ENCODE measurements around the gene RUNX1.

The RUNX1 gene

DNA sequence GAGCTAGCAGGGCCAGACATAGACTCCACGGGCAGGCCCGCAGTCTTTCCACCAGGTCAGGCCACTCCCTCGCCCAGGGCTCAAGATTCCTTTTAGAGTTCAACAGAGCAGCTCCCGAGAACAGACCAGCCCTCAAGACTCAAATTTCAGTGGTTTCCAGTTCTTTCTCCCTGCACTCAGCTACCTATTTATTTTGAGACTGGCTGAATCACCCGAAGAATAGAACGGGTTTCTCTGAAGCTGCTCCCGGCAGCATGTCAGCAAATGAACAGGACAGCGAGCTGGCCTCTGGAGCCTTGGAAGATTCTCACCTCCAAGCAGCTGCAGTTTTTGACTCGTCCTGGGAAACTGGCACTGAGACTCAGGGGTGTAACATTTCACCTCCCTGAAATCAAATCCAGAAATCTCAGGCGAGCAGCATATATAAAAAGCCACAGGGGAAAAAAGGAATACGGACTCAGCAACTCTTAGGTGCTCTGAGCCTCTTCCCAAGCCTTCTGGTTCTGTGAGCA, 202.4 kb downstream of the RUNX1 start:
- no peak for DNase-seq (ENCODE audit: low read depth)

DNA sequence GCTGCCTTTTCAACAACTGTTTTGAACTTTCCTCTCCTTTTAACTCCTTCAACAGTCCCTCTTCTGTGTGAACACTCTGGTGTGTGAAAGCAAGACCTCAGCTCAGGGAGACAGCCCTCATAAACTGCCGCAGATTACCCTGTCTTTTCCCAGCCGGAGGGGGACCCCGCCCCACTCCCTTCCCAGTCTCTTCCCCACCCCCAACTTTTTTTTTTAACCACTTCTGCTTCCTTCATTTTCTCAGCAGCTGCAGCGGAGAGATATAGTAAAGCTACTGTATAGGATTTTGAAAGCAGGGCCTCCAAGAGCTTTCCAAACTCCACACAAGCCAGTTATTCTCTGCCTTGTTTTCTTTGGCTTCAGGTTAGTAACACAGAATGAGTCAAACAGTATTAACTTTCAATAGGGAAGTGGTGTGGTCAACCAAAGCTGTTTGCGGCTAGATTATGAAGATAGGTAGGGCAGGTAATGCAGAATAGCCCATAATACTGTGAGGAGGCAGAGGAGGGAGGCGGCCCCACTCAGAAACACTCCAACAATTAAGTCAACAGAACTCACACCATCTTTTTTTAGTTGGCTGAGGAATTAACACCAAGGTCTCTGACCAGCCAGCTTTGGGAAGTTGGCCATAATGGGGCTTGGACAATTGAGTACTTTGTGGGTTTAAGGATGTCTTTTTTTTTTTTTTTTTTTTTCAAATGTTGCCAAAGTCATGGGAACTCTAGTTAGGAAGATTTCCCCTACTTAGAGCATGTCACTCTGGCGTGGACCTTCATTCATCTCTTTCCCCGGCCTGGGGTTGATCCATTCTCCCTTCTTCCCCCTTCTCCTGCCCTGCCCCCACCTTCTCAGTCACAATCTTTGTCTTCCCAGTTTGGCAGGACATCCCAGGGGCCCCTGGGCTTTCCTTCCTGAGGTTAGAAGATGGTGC, 203.3 kb downstream of the RUNX1 start:
- DNase-seq (ENCODE audit: low read depth), result peak; percentile 33

GRCh38 chr21:34844924-34845238, 204.2 kb downstream of the RUNX1 start:
- DNase-seq (ENCODE audit: low read depth), result no peak

DNA sequence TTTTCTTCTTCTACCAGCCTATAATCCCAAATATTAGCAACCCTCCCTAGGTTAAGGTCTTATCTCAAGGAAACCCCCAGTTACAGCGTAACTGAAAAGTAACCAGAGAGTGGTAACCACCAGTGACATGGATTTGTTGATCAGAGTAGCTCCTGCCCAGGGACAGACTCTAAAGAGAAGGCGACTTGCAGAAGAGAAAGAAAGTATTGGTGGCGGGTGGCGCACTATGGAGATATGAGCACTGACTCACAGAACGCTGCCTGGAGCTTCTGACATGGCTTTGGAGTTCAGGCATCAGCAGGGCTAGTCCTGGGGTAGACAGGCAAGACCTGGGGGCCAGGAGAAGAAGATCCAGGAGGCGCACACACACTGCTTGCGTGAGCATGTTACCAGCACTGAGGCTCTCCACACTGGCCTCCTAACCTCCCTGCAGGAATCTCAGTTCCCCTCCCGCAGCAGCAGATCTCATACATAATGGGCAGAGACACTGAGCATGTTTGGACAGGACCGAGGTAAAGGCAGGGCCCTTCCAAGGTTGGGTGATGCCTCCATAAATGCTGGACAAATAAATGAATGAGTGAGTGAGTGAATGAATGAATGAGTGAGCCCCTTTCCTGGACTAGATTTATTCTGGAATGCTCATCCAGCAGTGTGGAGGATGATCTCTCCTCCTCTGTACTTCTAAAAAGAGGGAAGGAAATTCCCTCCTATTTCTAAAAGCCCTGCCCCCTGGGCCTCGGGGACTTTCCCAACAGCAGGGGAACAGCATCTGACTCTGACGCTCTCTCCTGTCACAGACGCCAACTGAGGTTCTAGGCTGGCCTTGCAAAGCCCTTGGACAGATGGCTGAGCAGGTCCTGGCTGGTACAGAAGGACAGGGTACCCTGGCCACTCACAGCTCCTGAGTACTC, 204.8 kb downstream of the RUNX1 start:
- DNase-seq (ENCODE audit: low read depth), result no peak

DNA sequence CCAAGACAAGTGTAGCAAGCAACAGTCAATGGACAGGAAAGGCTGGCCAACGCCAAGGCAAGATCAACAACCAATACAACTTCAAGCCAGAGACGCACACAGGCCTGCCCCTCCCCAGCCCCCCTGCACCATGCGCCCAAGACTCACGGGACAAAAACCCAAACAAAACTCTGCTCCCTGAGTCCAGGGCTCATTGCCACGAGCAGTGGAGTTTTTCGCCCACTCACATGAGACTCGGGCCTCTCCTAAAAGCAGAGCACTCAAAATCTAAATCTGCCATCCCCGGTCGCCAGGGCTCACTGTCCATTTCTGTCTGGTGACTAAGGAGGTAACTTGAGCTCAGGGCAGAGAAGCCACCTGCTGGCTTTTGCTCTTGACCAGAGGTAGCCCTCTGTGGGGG, 205.5 kb downstream of the RUNX1 start:
- DNase-seq (ENCODE audit: low read depth), result no peak

DNA sequence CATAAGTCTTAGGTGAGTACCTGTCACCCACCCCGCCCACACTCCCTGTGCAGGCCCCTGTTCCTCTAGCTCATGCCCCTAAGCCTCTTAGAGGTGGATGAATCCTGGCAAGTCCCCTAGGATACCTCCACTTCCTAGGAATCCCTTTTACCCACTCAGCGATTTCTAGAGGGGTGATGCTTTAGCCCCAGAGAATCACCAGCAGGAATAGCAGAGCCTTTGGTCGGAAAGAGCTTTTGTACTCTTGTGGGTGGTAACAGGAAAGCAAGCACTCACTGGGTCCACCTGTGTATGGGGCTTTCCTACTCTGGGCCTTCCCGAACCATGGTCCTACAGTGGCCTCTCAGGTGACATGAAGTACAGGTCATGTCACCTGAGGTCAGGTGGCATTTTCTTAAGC, 207.9 kb downstream of the RUNX1 start:
- DNase-seq (ENCODE audit: low read depth), result no peak

GRCh38 chr21:34840693-34841092, 208.4 kb downstream of the RUNX1 start:
- no peak for DNase-seq (ENCODE audit: low read depth)

DNA sequence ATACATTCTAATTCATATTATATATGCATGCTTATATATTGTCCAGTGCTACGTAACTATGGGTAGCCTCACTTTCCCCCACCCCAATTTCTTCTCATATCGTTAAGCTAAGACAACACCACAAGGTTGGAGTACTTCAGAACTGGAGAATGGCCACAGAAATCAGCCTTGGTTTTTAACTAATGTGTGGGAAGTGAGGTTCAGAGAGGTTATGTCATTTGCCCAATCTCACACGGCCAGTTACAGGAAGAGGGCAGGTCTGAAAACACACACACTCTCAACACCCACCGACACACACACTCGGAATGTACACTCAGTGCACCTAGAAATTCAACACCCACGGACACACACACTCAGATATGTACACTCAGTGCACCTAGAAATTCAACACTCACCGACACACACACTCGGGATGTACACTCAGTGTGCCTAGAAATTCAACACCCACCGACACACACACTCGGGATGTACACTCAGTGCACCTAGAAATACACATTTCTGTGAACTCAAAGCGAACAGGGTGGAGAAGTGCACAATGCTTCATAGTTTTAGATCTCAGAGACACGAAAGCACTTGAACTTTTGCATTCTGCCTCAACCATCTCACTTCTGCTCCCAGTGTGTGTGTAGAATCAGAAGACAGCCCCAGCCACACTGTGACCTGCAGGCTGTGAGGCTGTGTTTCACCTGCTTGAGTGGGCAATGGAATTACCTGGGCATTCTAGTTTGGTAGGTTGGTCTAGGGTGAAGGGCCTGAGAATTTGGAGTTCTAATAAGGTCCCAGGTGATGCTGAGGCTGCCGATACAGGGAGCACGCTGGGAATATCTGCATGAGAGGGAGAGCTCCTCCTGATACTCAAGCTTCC, 209.9 kb downstream of the RUNX1 start:
- no peak for DNase-seq (ENCODE audit: low read depth)

DNA sequence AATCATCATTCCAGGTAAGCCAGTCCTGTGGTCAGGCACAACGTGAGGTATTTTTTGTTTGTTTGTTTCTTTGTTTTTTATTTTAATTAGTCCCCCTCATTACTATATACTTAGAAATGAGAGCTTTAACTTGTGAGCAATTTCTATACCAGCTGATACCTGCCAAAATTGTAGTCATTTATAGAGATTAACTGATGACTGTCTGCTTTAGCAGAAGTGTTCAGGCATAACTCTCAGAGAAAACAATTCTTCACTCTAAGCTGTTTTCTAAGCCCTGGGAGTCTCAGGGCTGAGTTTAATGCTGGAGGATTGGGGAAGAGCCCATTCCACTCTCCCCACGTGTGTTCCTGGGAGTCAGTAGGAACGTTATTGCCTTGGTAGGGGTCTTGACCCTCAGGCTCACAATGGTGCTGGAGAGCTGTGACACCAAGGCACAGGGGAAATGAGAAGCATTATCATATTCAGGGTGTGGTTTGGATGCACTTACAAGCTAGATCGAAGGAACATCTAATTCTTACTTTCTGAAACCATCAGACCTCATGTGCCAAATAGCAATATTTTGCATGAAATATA, 212.1 kb downstream of the RUNX1 start:
- DNase-seq (ENCODE audit: low read depth), result no peak

DNA sequence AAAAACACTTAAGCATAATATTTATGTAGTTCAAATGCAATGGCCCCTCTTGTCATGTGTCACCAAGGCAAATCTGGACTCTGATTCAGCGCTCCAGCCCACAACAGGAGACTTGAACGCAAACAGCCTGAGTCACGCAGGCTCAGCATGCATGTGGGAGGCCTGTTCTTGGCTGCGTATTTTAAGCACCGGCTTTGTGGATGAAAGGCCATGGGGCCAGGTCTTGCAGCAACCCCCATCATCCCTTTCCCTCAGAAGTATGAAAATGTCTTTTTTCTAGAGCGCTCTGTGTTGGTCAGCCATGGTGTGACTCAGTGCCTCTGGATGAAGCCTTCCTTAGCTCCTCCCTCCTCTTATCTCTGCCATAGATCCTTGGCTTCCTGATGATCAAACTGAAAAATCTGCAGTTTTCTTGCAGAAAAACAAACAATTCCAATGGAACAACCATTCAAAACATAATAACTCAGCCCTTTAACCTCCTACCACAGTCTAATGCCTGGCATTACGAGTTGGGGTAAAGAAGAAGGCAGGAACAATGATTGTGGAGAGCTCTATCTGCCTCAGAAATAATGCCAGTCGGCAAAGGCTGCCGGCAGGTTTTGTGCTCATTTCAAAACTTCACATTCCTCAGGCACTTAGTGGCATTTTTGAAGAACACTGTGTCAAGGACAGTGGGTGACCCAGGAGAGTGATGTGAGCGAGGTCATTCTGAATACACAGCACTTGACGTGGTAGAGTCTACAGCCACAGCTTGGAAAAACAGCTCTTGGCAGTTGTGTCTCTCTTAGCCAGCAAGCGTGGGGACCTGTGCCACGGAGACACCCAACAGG, 212.8 kb downstream of the RUNX1 start:
- DNase-seq (ENCODE audit: low read depth), result peak; percentile 99

GRCh38 chr21:34835526-34835925, 213.6 kb downstream of the RUNX1 start:
- DNase-seq (ENCODE audit: low read depth), result no peak

- DNase-seq (ENCODE audit: low read depth), result no peak
These were observed 214.1 kb downstream of the RUNX1 start for GRCh38 chr21:34834852-34835501.

GRCh38 chr21:34834290-34834689, 214.8 kb downstream of the RUNX1 start:
- DNase-seq (ENCODE audit: low read depth), result no peak

DNA sequence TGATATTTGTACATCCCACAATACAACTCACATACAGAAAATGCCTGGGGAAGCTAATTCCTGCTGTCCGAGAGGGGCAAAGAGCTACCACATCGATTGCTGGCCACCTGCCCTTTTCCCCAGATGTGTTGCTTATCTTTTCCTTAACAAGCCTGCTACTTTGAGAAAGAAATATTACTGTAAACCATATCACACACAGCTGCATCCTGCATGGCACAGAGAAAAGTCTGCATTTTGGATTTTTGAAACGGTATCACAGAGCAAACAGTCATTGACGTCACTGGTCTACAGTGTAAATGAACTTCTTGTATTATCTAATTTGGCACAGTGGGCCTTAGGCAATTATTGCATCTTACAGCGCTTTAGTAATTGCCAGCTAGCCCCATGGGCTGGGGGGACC, 215.6 kb downstream of the RUNX1 start:
- no peak for DNase-seq (ENCODE audit: low read depth)

- DNase-seq (ENCODE audit: low read depth), result no peak
These were observed 218.5 kb downstream of the RUNX1 start for GRCh38 chr21:34830386-34831170.

DNA sequence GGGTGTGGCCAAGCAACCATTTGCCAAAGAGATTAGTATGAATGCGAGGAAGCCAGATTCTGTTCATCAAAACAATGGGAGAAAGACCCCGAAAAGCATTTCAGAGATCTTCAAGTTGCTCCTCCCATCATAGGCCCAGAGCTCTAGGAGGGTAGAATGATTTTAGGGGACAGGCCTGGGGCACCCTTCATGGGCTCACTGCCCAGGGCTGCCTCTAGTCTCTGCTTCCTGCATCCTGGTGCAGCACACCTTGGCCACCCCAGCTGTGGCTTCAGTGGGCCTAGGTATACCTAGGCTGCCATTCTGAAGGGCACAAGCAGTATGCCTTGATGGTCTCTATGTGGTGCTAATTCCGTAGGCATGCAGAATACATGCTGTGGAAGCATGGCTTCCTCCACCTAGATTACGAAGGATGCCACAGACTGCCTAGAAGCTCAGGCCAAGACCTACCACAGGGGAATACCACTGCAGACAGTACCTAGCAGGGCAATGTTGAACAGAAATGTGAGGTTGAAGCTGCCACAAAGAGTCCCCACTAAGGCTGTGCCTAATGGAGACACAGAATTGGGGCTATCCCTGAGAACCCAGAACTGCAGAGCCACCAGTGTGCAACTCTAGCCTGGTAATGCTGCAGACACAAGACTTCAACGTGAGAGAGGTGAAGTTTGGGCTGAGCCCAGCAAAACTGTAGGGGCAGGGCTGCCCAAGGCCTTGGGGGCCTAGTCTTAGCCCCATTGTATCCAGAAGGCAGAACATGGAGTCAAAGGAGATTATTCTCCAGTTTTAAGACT, 221.5 kb downstream of the RUNX1 start:
- no peak for DNase-seq (ENCODE audit: low read depth)

GRCh38 chr21:34826836-34827235, 222.3 kb downstream of the RUNX1 start:
- no peak for DNase-seq (ENCODE audit: low read depth)

DNA sequence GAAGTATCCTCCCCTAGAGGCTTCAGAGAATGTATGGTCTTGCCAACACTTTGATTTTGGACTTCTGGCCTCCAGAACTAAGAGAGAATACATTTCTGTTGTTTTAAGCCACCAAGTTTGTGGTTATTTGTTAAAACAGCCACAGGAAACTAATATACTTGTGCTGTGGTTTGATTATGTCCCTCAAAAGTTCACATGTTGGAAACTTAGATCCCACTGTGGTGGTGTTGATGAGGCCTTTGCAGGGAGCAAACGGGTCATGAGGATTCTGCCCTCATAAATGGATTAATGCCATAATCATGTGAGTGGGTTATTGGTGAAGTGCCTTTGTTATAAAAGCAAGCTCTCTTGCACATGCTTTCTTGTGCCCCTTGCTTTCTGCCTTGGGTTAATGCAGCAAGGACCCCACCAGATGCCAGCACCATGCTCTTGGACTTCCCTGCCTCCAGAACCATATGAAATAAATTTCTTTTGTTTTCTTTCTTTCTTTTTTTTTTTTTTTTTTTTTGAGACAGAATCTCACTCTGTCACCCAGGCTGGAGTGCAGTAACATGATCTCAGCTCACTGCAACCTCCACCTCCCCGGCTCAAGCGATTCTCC, 223.1 kb downstream of the RUNX1 start:
- DNase-seq (ENCODE audit: low read depth), result no peak

Measured in HS-27A (cell line).